CD4-positive, alpha-beta T cell (primary cell): ENCODE data around the gene TECPR1. TPM values are rescaled to one million over a fixed set of nuclear protein-coding genes. Genes with fewer than 3 reads are reported as not detected.
"Not testable (repeated sequence)": the region's sequence is repeated elsewhere in the genome, so short reads cannot be mapped to it uniquely, and the experiment has no call there.

Experiments used
- ATAC-seq: fragments of 200-7000 bp; cut with Tn5 transposase; one replicate; pipeline ENCODE4 v1.10.0; 2022; ENCODE audit warnings: mild to moderate bottlenecking; ENCODE audit not compliant: poor library complexity
- CTCF ChIA-PET: fragments of 350-600 bp; sonication (Branson Sonifier 250); formaldehyde crosslinking; loops from one replicate; lab custom pipeline; 2021; ENCODE audit warnings: antibody characterized with exemption, inconsistent platforms; lab: Charles Lee
- POLR2A ChIA-PET: fragments of 350-600 bp; sonication (Branson Sonifier 250); formaldehyde crosslinking; loops from one replicate; lab custom pipeline; 2021; ENCODE audit warnings: antibody characterized with exemption, inconsistent platforms; lab: Charles Lee
- DNase-seq, 14 experiments: peaks; one replicate each; pipeline ENCODE4 v3.0.0-alpha.2; 2013 to 2020; ENCODE audit warnings: mixed read lengths in 2 of 14
- H3K27ac ChIP-seq, 2 donors: one replicate each; pipeline versions ENCODE4 v1.5.1 to v1.7.0; 2013; ENCODE audit warnings: low read length in 2 of 2, low read depth in 1 of 2, mild to moderate bottlenecking in 1 of 2
- H3K27me3 ChIP-seq, 2 experiments: 1 replicate in 1 of 2; 2 replicates in 1 of 2; pipeline versions ENCODE4 v1.6.1 to v1.7.0; 2013; ENCODE audit warnings: low read length in 2 of 2, control low read depth in 1 of 2, mild to moderate bottlenecking in 1 of 2, moderate library complexity in 1 of 2; ENCODE audit not compliant: insufficient read depth in 2 of 2, control insufficient read depth in 1 of 2
- H3K36me3 ChIP-seq: one replicate; pipeline ENCODE4 v1.6.1; 2013; ENCODE audit warnings: low read length, control low read depth; ENCODE audit not compliant: insufficient read depth
- H3K4me1 ChIP-seq: one replicate; pipeline ENCODE4 v1.6.1; 2013; ENCODE audit warnings: low read length, control low read depth; ENCODE audit not compliant: insufficient read depth
- H3K4me3 ChIP-seq: one replicate; pipeline ENCODE4 v1.5.1; 2013; ENCODE audit warnings: mild to moderate bottlenecking, low read length, moderate library complexity
- H3K9me3 ChIP-seq, 2 experiments: 1 replicate in 1 of 2; 2 replicates in 1 of 2; pipeline versions ENCODE4 v1.6.1 to v1.7.0; 2013; ENCODE audit warnings: low read length in 2 of 2, mild to moderate bottlenecking in 2 of 2, control low read depth in 1 of 2, moderate library complexity in 1 of 2; ENCODE audit not compliant: control insufficient read depth in 1 of 2, insufficient read depth in 1 of 2
- H3K27ac Mint-ChIP-seq: one replicate; pipeline ENCODE4 v1.8.0; 2020; ENCODE audit warnings: mixed read lengths
- H3K27me3 Mint-ChIP-seq: one replicate; pipeline ENCODE4 v1.8.0; 2021; ENCODE audit warnings: mixed read lengths
- H3K36me3 Mint-ChIP-seq: one replicate; pipeline ENCODE4 v1.8.0; 2021; ENCODE audit warnings: low read depth, mixed read lengths
- H3K4me1 Mint-ChIP-seq: one replicate; pipeline ENCODE4 v1.8.0; 2021; ENCODE audit warnings: low read depth, mixed read lengths
- H3K4me3 Mint-ChIP-seq: one replicate; pipeline ENCODE4 v1.8.0; 2020; ENCODE audit warnings: mild to moderate bottlenecking, mixed read lengths
- H3K9me3 Mint-ChIP-seq: one replicate; pipeline ENCODE4 v1.8.0; 2020; ENCODE audit warnings: mixed read lengths
- CTCF ChIP-seq: fragments of 200-600 bp; IDR thresholded peaks from one replicate; pipeline ENCODE4 v1.8.0; 2022; ENCODE audit warnings: antibody characterized with exemption, mild to moderate bottlenecking
- intact Hi-C, 2 experiments: fragments of 100-400 bp; cut with DNase I in 1 of 2; cut with micrococcal nuclease in 1 of 2; formaldehyde crosslinking; loops; one replicate each; pipeline versions ENCODE4 v1.15.1 to v1.9.0; 2023 to 2025; cut with DNase I, micrococcal nuclease
- total RNA-seq, 174 experiments: library from RNA in 2 of 174; stranded (reverse) in 2 of 174; gene quantifications; one replicate each; pipeline ENCODE4 v1.2.3 and lab custom pipeline; 2021 to 2026

Gene TECPR1
- total RNA-seq, 2 experiments from 2014 or later: 85.9 to 90.4 TPM

- no peak overlapping the region for H3K27ac ChIP-seq
- DNase-seq: no peak
- H3K36me3 ChIP-seq: peaks cover 46% of the 10 kb centered on the region
- no peaks in the 10 kb centered on the region for H3K9me3 Mint-ChIP-seq
- H3K27me3 Mint-ChIP-seq: no peaks in the 10 kb centered on the region
- no peak overlapping the region for H3K27ac Mint-ChIP-seq
- no peaks in the 10 kb centered on the region for H3K27me3 ChIP-seq
- POLR2A ChIA-PET: interaction anchor here (0.7 kb wide), 1 partner anchor 12 kb away, joined by 3 read pairs; the partner anchor contains the start of gene BHLHA15
- H3K9me3 ChIP-seq: no peaks in the 10 kb centered on the region
- no peak overlapping the region for H3K4me3 ChIP-seq
- intact Hi-C loops: no loop called here
- CTCF ChIA-PET: no interaction called here
- no peak for TF ChIP-seq CTCF
- H3K4me1 Mint-ChIP-seq: peaks cover 11% of the 10 kb centered on the region
- no peak for ATAC-seq
- peaks cover 55% of the 10 kb centered on the region for H3K36me3 Mint-ChIP-seq
- H3K4me1 ChIP-seq: no peaks in the 10 kb centered on the region
- H3K4me3 Mint-ChIP-seq: no peak overlapping the region
Observed at GRCh38 chr7:98223351-98223897, 28.6 kb downstream of the TECPR1 start.

- Mint-ChIP-seq H3K27me3 (no peaks in the 10 kb centered on the region), H3K4me1 (peaks cover 15% of the 10 kb centered on the region), H3K27ac (no peak overlapping the region), H3K4me3 (no peak overlapping the region), H3K36me3 (peaks cover 52% of the 10 kb centered on the region), H3K9me3 (no peaks in the 10 kb centered on the region)
- DNase-seq (no peak), ATAC-seq (no peak)
- Histone ChIP-seq H3K4me1 (no peaks in the 10 kb centered on the region), H3K9me3 (no peaks in the 10 kb centered on the region), H3K27me3 (no peaks in the 10 kb centered on the region), H3K36me3 (peaks cover 45% of the 10 kb centered on the region), H3K4me3 (no peak overlapping the region), H3K27ac (no peak overlapping the region)
- CTCF ChIA-PET: no interaction called here
- POLR2A ChIA-PET: interaction anchor here (0.7 kb wide), 1 partner anchor 11 kb away, joined by 3 read pairs; the partner anchor contains the start of gene BHLHA15
- no peak for TF ChIP-seq CTCF
- intact Hi-C loops: no loop called here
Observed at GRCh38 chr7:98222533-98223195, 29.4 kb downstream of the TECPR1 start.

DNA sequence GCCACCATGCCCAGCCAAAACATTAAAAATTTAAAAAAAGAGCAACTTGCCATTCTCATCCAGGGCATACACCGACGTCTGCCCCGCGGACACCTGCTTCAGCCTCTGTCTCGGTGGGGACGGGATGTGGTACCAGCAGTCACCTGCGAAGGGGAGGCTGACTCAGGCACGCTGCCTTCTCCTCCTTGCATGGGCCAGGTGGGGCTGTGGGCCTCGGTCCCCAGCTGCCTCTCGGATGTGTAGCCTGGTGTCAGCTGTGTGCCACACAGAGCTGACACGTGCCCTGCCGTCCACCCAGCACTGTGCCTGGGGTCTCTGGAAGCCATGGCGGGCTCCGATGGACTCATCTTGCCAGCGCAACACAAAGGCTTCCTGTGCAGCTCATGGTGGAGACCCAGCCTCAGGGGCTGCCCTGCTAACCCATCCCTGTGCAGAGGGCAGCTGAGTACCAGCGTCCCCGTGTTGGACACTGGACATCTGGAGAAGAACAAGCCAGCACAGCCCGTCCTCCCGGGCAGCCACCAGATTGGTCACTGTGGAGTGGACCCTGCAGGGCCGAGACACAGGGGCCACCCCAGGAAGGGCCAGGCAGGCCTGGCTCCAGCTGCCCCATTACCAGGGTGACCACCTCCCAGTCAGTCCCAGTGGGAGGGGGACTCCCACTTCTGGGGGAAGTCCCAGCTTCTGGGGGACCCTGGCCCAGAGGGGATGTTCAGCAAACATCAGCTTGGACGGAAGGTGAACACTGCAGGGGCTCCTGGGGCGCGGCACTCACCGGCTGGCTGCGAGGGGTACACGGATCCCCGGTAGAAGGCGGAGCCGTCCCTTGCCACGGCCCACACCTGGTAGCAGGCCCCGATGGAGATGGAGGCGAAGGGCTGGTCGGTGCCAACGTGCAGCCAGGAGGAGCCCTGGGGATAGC, 30.2 kb downstream of the TECPR1 start:
- ATAC-seq (no peak), DNase-seq (no peak)
- Histone ChIP-seq H3K27me3 (no peaks in the 10 kb centered on the region), H3K36me3 (peaks cover 53% of the 10 kb centered on the region), H3K9me3 (no peaks in the 10 kb centered on the region), H3K27ac (no peak overlapping the region), H3K4me1 (no peaks in the 10 kb centered on the region), H3K4me3 (no peak overlapping the region)
- Mint-ChIP-seq H3K27ac (no peak overlapping the region), H3K4me3 (no peak overlapping the region), H3K36me3 (peaks cover 45% of the 10 kb centered on the region), H3K27me3 (no peaks in the 10 kb centered on the region), H3K9me3 (no peaks in the 10 kb centered on the region), H3K4me1 (peaks cover 15% of the 10 kb centered on the region)
- POLR2A ChIA-PET: interaction anchor here (1.0 kb wide), 1 partner anchor 19 kb away, joined by 3 read pairs; no protein-coding TSS in a partner anchor
- intact Hi-C loops: no loop called here
- CTCF ChIA-PET: no interaction called here
- TF ChIP-seq CTCF: no peak

- ATAC-seq, DNase-seq, H3K27me3 Mint-ChIP-seq, intact Hi-C loops, H3K9me3 ChIP-seq, H3K4me1 ChIP-seq, CTCF ChIA-PET, POLR2A ChIA-PET, H3K27ac ChIP-seq, H3K4me3 Mint-ChIP-seq, H3K9me3 Mint-ChIP-seq, H3K4me3 ChIP-seq, H3K27me3 ChIP-seq: not testable (repeated sequence)
- peaks cover 41% of the 10 kb centered on the region for H3K36me3 Mint-ChIP-seq
- peaks cover 46% of the 10 kb centered on the region for H3K36me3 ChIP-seq
- H3K4me1 Mint-ChIP-seq: peaks cover 15% of the 10 kb centered on the region
- peak overlapping the region; percentile 67 for H3K27ac Mint-ChIP-seq
Observed at GRCh38 chr7:98219382-98219781, 32.6 kb downstream of the TECPR1 start.
